Common myeloid progenitor, CD34-positive (primary cell): ENCODE results near the gene ATP6AP1.
A peak's percentile ranks its signal among the peaks of the same experiment; 100 is the strongest.

Experiments used
- CTCF ChIA-PET: fragments of 350-600 bp; sonication (Branson Sonifier 250); formaldehyde crosslinking; loops from one replicate; lab custom pipeline; 2021; ENCODE audit warnings: antibody characterized with exemption; lab: Charles Lee
- POLR2A ChIA-PET: fragments of 350-600 bp; sonication (Branson Sonifier 250); formaldehyde crosslinking; loops from one replicate; lab custom pipeline; 2021; ENCODE audit warnings: antibody characterized with exemption; lab: Charles Lee
- DNase-seq, 3 donors: peaks; one replicate each; pipeline versions ENCODE4 v3.0.0 to v3.0.0-alpha.2; 2013
- H3K27ac ChIP-seq, 2 experiments: 1 replicate in 1 of 2; 2 replicates in 1 of 2; pipeline ENCODE4 v1.7.0; 2013; ENCODE audit warnings: inconsistent platforms in 2 of 2, low read length in 2 of 2, mild to moderate bottlenecking in 2 of 2, low read depth in 1 of 2, moderate library complexity in 1 of 2; ENCODE audit not compliant: severe bottlenecking in 2 of 2, insufficient read depth in 1 of 2, poor library complexity in 1 of 2
- H3K27me3 ChIP-seq, 5 experiments: replicated peaks in 2 of 5; 1 replicate in 3 of 5; 2 replicates in 2 of 5; pipeline versions ENCODE4 v1.6.1 to v1.7.0; 2013; ENCODE audit warnings: low read length in 4 of 5, mild to moderate bottlenecking in 2 of 5, moderate library complexity in 2 of 5, inconsistent platforms in 1 of 5; ENCODE audit not compliant: insufficient read depth in 5 of 5, control insufficient read depth in 4 of 5
- H3K36me3 ChIP-seq, 4 experiments: 1 replicate in 2 of 4; 2 replicates in 2 of 4; pipeline versions ENCODE4 v1.6.1 to v1.7.0; 2013; ENCODE audit warnings: low read length in 3 of 4, control low read depth in 1 of 4, mild to moderate bottlenecking in 1 of 4; ENCODE audit not compliant: control insufficient read depth in 4 of 4, insufficient read depth in 4 of 4
- H3K4me1 ChIP-seq, 4 experiments: 1 replicate in 3 of 4; 2 replicates in 1 of 4; pipeline versions ENCODE4 v1.6.1 to v1.7.1; 2013; ENCODE audit warnings: low read length in 3 of 4, mild to moderate bottlenecking in 3 of 4, control low read depth in 1 of 4, inconsistent platforms in 1 of 4, moderate library complexity in 1 of 4; ENCODE audit not compliant: control insufficient read depth in 4 of 4, insufficient read depth in 4 of 4; ENCODE audit errors: control extremely low read depth in 1 of 4
- H3K4me3 ChIP-seq, 7 experiments: 1 replicate in 4 of 7; 2 replicates in 3 of 7; pipeline versions ENCODE4 v1.5.1 to v1.7.0; 2013; ENCODE audit warnings: mild to moderate bottlenecking in 7 of 7, low read length in 6 of 7, moderate library complexity in 6 of 7, inconsistent platforms in 2 of 7, low read depth in 2 of 7, control low read depth in 1 of 7; ENCODE audit not compliant: insufficient read depth in 4 of 7, control insufficient read depth in 1 of 7; ENCODE audit errors: extremely low read depth in 1 of 7
- H3K9me3 ChIP-seq, 5 experiments: 1 replicate in 4 of 5; 2 replicates in 1 of 5; pipeline versions ENCODE4 v1.6.1 to v1.7.1; 2013; ENCODE audit warnings: low read length in 4 of 5, mild to moderate bottlenecking in 2 of 5, inconsistent platforms in 1 of 5, low read depth in 1 of 5, moderate library complexity in 1 of 5; ENCODE audit not compliant: control insufficient read depth in 4 of 5, insufficient read depth in 2 of 5; ENCODE audit errors: control extremely low read depth in 1 of 5
- WGBS: methylation state at CpG from one replicate; pipeline ENCODE4 v1.1.5; 2013; ENCODE audit not compliant: insufficient coverage; 5-methylcytosine and 5-hydroxymethylcytosine counted together

Gene ATP6AP1

DNA sequence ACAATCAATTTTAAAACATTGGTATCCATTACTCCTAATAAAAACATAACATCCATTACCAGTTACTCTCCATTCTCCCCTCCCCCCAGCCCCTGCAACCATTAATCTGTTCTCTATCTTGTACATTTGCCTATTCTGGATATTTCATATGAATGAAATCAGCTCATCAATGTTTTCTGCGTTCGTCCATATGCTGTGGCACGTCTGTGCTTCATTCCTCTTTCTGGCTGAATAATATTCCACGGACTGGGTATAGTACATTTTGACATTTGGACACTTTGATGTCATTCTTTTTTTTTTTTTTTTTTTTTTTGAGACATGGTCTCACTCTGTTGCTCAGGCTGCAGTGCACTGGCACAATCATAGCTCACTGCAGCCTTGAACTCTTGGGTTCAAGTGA lies 24.6 kb upstream of the ATP6AP1 start:
- Histone ChIP-seq H3K36me3 (peaks cover 0 to 28% (median 16%) of the 10 kb centered on the region in 4 experiments), H3K27me3 (no peaks in the 10 kb centered on the region), H3K9me3 (peaks cover 0 to under 1% (median 0%) of the 10 kb centered on the region in 5 experiments), H3K4me1 (peaks cover 0 to 22% (median 13%) of the 10 kb centered on the region in 4 experiments), H3K4me3 (no peak overlapping the region), H3K27ac (no peak overlapping the region)
- 100% methylated on average over 3 of the region's 4 CpGs for WGBS
- ChIA-PET POLR2A (no interaction called here), CTCF (interaction anchor here (0.6 kb wide), 1 partner anchor 132 kb away, joined by 3 read pairs; no protein-coding TSS in a partner anchor)
- no peak for DNase-seq

DNA sequence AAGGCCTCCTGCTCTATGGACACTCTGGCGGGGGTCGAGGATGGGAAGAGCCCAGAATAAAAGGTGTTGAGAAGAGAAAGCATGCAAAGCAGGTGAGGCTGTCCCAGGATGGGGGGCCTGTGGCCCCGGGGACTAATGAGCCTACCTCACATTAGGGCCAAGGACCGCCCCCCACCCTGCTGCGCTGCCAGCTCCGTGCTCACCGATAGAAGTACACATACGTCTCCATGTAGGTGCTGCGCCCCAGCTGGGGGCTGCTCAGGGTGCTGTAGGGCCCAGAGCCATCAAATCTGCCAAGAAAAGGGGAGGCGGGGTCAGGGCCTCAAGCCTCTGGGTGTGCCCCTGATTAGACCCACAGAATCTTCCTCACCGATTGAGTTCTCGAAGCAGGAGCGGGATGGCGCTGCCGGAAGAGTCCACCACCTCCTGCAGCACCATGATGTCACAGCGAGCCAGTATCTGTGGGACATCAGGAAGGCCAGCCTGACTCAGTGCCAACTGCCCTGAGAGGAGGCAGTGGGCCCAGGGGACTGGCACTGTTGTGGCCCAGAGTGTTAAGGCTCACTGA lies 23.8 kb upstream of the ATP6AP1 start:
- peaks cover 0 to 21% (median 11%) of the 10 kb centered on the region in 4 experiments for H3K36me3 ChIP-seq
- 95% methylated on average over 16 of the region's 16 CpGs for WGBS
- H3K9me3 ChIP-seq: no peaks in the 10 kb centered on the region
- ChIA-PET POLR2A (no interaction called here), CTCF (no interaction called here)
- no peak overlapping the region for H3K4me3 ChIP-seq
- H3K27me3 ChIP-seq: no peaks in the 10 kb centered on the region
- DNase-seq: no peak
- H3K27ac ChIP-seq: no peak overlapping the region
- peaks cover 0 to 19% (median 16%) of the 10 kb centered on the region in 4 experiments for H3K4me1 ChIP-seq

DNA sequence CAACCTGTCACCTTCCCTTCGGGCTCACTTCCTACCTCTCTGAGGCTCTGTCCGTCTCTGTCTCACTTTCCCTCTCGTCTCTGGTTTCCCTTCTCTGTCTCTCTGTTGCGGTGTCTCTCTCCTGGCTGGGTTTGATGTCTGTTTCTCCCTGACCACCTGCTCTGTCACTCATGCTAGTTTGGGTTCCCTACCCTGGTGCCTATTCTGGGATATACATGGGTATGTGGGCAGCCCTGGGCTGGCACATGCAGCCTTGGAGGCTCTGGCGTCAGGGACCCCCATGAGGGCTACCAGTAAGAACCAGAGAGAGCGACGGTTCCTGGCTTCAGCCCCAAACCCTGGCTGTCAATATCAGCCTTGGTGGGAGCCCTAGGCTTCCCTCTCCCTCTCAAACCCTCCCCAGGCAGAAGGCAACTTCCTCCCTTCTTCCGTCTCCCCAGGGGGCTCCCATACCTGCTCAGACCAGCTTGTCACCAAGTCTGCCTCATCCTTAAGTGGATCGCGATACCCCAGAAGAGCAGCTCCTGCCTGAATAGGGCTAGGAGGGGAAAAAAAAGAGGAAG lies 19.7 kb upstream of the ATP6AP1 start:
- POLR2A ChIA-PET: interaction anchor here (0.6 to 2.0 kb wide), 4 partner anchors 11 to 70 kb away, joined by 3 to 18 read pairs (median 6); partner anchors contain the start of genes LAGE3 and RPL10

DNA sequence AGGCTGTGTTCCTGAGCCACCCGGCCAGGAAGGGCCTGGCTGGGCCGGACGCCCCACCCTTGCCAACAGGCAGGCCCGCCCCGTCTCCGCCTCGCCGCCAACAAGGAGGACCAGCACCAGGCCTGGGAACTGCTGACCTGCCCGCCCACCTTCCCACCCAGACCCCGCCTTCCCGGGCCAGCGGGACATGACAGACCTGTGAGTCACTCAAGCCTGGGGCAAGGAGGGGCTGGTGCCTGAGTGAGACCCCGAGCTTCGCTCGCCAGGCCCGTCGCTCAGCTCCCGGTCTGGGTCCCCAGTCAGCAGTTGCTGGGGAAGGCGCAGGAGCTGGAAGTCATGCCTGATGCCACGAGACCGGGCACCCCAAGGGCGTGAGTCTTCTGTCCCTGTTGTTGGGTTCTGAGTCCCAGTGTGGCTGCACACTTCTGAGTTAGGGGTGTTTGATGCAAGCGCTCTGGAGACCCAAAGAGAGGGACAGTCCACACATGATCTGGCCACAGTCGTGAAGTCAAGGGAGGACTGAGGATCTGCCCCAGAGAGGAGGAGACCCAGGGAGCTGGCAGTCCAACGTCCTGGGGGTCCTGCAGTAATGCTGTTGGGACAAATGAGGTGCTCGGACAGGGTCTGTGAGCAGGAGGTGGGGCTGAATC lies 19.1 kb upstream of the ATP6AP1 start, which contains the start of gene DNASE1L1:
TSS of gene DNASE1L1 (minus strand) at position 33 of the 650 bp plus-strand sequence. CDS start 3,686 bp downstream, outside the sequence.
- Histone ChIP-seq H3K4me1 (peaks cover 3 to 33% (median 32%) of the 10 kb centered on the region in 4 experiments), H3K36me3 (peaks cover 0 to 4% (median 0%) of the 10 kb centered on the region in 4 experiments)

More for the DNA sequence above, 19.7 kb upstream of the ATP6AP1 start:
- Histone ChIP-seq H3K4me3 (peak overlapping the region in 5 of 7 experiments; percentile 46 to 75 (median 55)), H3K9me3 (no peaks in the 10 kb centered on the region), H3K4me1 (peaks cover 3 to 33% (median 32%) of the 10 kb centered on the region in 4 experiments), H3K27me3 (no peaks in the 10 kb centered on the region), H3K27ac (peak overlapping the region; percentile 25 to 73), H3K36me3 (peaks cover 0 to 4% (median 0%) of the 10 kb centered on the region in 4 experiments)
- no peak for DNase-seq
- WGBS: 55% methylated on average over 9 of the region's 10 CpGs
- CTCF ChIA-PET: interaction anchor here (0.7 to 1.5 kb wide), 4 partner anchors 8 to 78 kb away, joined by 3 to 4 read pairs (median 3); partner anchors contain the start of genes ATP6AP1 and UBL4A

DNA sequence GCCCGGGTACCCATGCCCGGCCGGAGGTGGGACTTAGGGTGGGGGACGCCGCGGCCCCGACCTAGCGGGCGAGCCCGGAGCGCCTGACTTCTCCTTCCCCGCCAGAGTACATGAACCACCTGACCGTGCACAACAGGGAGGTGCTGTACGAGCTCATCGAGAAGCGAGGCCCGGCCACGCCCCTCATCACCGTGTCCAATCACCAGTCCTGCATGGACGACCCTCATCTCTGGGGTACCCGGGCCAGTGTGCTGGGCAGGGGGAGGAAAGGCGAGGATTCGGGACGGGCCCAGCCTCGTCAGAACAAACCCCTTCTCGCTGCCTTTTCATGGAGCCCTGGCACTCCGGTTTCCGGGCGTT lies 16.5 kb upstream of the ATP6AP1 start:
- peaks cover 0 to 3% (median 0%) of the 10 kb centered on the region in 4 experiments for H3K36me3 ChIP-seq
- DNase-seq: peak; percentile 69 to 80 (median 79)
- CTCF ChIA-PET: interaction anchor here (0.5 to 3.0 kb wide), 9 partner anchors 11 to 130 kb away, joined by 3 to 12 read pairs (median 3); partner anchors contain the start of gene ATP6AP1
- H3K27ac ChIP-seq: peak overlapping the region; percentile 15 to 77
- H3K4me3 ChIP-seq: peak overlapping the region; percentile 43 to 80 (median 69)
- peaks cover 3 to 33% (median 32%) of the 10 kb centered on the region in 4 experiments for H3K4me1 ChIP-seq
- H3K9me3 ChIP-seq: no peaks in the 10 kb centered on the region
- no peaks in the 10 kb centered on the region for H3K27me3 ChIP-seq
- WGBS: 55% methylated on average over 21 of the region's 29 CpGs
- POLR2A ChIA-PET: interaction anchor here (0.6 to 1.8 kb wide), 6 partner anchors 10 to 489 kb away, joined by 3 to 8 read pairs (median 4); partner anchors contain the start of gene RPL10

More for the DNA sequence above, 19.1 kb upstream of the ATP6AP1 start, which contains the start of gene DNASE1L1:
- ChIA-PET CTCF (interaction anchor here (0.7 to 1.5 kb wide), 4 partner anchors 8 to 125 kb away, joined by 3 to 4 read pairs (median 3); partner anchors contain the start of genes ATP6AP1 and UBL4A), POLR2A (interaction anchor here (1.2 to 2.0 kb wide), 3 partner anchors 12 to 70 kb away, joined by 3 to 18 read pairs (median 5); partner anchors contain the start of genes LAGE3 and RPL10)
- peak within 1 kb of the TSS; percentile 25 to 73 for H3K27ac ChIP-seq
- H3K4me3 ChIP-seq: peak within 1 kb of the TSS in 6 of 7 experiments; percentile 42 to 75 (median 54)
- H3K27me3 ChIP-seq: no peaks in the 10 kb centered on the region
- DNase-seq: peak; percentile 72 to 87 (median 83)
- no peaks in the 10 kb centered on the region for H3K9me3 ChIP-seq
- WGBS: 35% methylated on average over 23 of the region's 26 CpGs

GRCh38 chrX:154412468-154412867 lies 16.0 kb upstream of the ATP6AP1 start:
- Histone ChIP-seq H3K9me3 (no peaks in the 10 kb centered on the region), H3K27ac (peak overlapping the region; percentile 15 to 77), H3K27me3 (no peaks in the 10 kb centered on the region), H3K4me3 (peak overlapping the region; percentile 43 to 80 (median 69)), H3K4me1 (peaks cover 3 to 33% (median 32%) of the 10 kb centered on the region in 4 experiments), H3K36me3 (peaks cover 0 to 3% (median 0%) of the 10 kb centered on the region in 4 experiments)
- ChIA-PET CTCF (interaction anchor here (0.5 to 3.0 kb wide), 9 partner anchors 10 to 129 kb away, joined by 3 to 12 read pairs (median 3); partner anchors contain the start of gene ATP6AP1), POLR2A (interaction anchor here (0.7 to 1.8 kb wide), 5 partner anchors 10 to 22 kb away, joined by 3 to 8 read pairs (median 4); partner anchors contain the start of gene RPL10)
- 47% methylated on average over 4 of the region's 4 CpGs for WGBS
- DNase-seq: peak in 2 of 3 donors; percentile 81 to 85
